ELR (cell line): ENCODE measurements around the gene TSPEAR.
"Not testable (repeated sequence)": the region's sequence is repeated elsewhere in the genome, so short reads cannot be mapped to it uniquely, and the experiment has no call there.

Experiments
- DNase-seq: peaks from one replicate; pipeline ENCODE4 v3.0.0-alpha.2; 2015; ENCODE audit warnings: low read depth

The TSPEAR gene

DNA sequence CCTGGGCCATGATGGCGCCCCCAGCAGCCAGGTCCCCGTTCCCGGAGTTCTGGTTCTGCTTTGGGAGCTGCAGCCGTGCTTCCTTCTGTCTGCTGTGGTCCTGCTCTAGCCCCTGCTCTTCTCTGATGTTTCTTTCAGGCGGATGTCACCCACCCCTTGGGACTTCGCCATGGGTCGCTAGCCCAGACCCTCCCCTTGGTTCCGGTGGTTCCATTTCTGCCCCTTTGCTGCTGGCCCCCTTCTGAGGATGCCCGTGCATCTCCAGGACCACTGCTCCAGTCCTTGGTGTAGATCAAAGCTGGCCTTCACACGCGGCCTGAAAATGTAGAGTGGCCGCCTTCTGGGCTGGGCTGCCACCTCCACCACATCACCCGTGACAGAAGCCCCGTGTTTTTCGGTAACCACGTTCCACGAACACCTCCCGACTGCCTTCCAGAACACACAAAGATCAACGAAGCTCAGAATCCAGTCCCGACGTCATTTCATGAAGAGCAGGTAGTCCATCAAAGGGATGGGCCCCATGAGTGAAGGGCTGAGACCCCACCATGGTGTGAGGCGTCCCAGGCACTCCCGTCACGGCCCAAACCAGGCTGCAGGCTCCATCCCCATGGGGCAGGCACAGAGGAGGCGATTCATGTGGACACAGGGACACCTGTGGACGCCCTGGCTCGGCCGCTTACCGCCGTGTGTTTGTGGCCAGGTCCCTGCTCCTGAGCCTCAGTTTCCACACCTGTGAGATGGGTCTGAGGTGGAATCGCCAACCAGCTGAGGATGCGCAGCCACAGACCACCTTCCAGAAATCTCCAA is 195.8 kb downstream of the TSPEAR start:
- DNase-seq = no peak

DNA sequence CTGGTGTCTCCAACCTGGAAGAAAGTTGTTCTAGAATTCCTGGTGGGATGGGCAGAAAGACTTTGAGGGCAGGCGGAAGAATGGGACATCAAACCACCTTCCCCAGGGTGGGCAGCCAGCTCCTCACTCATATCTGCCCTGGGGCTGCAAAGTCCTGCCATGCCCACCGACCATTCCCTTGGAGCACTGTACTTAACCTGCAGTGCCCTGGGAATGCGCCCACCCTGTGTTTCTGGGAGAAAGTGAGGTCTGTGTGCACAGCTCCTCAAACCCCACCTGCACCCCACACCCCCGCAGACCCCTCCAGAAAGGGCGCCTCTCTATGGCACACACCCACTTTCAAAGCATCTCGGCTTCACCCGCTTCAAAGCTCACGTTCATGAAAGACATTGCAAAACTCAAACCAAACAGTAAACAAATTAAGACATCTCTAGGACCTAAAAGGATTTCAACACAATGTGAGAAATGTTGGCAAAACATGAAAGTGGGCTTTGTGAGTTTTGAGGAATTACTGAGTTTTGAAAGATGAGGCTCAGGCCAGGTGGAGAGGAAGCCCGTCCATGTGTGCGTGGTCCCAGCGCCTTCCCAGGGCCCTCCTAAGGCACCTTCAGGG is 196.5 kb downstream of the TSPEAR start:
- DNase-seq = no peak

DNA sequence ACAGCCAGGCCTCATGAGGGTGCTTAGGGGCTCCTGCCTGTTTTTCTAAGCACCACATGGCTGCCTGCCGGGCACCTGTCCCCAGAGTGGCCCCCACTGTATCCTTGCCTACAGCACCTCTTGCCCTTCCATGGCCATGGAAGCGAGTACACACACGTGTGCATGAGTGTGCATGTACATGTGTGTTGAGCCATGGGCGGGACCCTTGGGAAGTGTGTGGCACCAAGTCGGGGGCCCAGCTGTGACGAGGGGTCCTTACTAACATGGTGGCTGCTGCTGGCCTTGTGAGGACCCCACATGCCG is 197.2 kb downstream of the TSPEAR start:
- no peak for DNase-seq

DNA sequence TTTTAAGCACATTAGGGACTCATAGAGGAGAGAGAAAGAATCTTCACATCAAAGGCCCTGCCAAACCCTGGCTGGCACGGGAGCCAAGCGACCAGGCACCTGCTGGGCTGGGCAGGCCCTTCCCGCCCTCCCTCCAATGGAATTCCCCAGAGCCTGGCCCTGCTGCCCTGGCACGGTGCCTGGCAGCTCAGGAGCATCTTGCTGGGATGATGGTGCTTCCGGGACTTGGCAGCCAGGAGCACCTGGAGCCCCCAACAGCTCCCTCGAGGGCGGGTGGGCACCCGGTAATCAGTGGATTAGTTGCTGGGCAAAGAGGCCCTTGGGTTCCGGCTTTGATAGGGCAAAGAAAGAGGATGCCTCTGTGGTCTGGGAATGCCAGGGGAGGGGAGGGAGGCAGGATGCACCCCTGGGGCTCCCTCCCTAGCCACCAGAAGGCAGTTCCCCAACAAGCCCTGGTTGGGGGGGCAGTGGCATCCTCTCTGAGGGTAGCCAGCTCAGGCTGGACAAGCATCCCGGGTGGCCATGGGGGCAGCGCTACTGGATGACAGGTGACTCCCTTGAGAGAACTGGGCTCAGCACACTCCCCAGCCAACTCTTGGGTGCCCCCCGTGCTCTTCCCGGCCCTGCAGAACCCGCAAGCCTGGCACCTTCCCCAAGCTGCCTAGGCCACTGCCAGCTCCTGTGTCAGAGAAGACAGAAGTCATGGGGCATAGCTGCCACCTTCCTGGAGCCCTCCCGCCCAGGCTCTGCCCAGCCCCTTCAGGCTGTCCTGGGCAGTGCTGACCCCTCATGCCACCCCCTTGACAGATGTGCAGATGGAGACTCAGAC is 197.8 kb downstream of the TSPEAR start:
- DNase-seq = no peak

DNA sequence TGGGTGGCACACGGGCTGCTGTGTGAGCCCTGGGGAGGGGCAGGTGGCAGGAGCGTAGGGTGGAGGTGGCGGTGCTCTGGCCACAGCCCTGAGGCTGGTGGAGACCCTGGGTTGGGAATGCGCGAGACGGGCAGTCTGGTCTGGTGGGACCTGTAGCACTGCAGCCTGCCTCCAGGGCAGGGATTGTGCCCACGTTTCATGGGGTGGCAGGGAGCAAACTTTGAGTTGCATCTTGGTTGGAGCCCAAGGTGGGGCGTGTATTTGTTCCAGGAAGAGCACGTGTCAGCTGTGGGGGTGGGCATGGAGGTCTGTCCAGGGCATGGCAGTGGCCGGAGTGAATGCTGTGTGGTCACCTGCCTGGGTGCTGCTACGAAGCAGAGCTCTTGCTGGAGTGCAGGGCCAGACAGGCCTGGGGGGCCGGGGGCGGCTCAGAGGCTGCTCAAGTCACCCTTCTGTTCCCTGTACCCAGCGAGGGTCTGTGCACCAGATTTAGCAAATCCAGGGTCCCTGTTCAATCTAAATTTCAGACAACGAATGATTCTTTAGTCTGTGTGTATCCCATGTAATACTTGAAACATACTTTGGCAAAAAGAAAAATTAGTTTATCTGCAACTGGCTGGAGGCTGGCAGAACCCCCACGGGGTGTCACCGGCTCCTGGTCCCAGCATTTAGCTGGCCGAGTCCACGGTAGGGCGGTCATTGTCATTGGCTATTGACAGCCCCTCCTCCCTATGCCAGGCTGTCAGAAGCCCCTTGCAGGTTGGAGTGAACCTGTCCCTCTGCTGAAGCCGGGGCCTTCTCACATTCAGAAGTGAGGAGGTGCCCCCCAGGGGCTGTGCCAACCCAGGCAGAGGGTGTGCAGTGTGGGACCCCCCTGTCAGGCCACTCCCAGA is 198.6 kb downstream of the TSPEAR start:
- no peak for DNase-seq

DNA sequence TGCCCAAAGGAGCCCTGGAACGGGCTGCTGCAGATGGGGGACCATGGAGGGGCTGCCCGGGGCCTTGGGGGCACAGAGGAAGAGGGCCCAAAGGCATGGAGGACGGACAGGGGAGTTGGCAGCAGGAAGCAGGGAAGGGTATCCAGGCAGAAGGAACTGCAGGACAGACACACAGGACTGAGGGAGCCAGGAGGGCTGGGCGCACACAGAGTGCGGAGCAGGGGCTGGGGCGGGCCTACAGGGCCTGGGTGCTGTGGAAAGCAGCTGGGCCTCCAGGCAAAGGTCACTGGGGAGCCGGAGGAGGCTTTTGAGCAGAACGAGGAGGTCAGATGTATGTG is 199.5 kb downstream of the TSPEAR start:
- no peak for DNase-seq

DNA sequence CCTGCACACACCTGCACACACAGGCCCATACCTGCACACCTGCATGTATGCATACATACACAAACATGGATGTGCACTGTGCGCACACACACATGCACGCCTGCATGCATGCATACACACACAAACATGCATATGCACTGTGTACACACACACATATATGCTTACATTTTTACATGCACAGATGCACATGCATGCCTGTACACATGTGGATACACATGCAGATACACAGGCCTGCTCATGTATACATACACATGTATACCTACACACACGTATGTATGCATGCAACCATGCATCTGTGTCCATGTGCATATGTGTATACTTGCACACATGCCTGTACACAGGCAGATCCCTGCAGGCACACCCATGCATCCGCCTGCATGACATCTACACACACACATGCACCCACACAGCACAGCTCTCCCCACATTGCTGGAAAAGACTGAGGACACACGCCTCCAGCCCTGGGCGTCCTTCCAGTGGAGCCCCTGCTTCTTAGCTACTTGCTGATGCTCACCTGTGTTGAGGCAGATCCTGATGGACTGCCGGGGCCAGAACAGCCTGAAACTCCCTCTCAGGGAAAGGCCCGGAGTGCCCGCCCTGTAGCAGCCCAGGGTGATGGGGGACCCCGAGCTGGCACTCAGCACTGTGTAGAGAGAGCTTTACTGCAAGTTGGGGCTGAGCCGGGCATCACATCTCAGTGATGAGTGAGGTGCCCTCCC is 200.0 kb downstream of the TSPEAR start:
- no peak for DNase-seq

DNA sequence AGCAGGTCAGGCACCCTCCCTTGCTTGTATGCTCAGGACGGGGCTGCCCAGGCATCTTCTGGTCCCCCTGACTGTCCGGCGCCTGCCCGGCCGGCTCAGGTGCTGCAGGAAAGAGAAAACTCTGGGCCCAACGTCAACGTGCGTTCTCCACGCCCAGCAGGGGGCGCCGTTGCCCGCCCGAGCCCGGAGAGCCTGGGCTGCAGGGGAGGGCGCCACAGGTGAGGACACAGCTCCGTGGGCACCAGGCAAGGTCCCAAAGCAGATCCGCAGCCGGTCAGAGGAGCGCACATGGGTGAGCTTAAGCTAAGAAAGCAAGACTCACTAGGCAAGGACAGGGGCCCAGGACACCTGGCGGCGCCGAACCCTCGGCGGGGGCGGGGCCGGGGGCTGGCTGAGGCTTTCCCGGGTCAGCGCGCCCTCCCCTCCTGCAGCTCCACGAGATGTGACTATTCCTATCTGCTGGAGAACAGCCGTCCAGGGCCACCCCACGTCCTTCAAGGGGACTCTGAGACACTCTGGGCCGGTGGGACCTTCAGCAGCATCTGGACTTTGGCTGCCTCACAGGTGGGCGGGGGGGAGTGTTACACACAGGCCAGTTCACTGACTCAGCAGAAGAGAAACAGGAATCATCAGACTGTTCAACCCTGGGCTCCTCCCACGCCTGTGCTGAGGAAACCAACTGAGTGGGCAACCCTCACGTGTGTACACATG is 200.7 kb downstream of the TSPEAR start:
- peak; percentile 35 for DNase-seq

DNA sequence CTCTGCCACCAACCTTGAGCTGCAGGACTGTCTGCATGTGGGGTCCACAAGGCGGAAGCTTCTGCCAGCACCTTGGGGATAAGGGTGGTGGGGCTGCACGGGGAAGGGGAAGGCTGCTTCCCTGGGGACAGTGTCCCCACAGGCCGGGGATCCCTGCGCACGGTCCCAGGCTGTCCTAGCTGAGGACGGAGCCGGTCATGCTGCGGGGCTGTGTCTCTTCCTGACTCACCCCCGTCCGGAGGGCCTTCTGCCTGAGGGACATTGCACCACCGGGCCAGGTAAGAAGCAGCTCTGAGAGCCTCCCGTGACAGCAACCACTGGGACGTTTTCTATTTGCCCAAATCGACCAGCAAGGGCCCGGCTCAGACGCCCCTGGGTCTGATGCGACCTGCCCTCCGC is 201.3 kb downstream of the TSPEAR start:
- DNase-seq = no peak

DNA sequence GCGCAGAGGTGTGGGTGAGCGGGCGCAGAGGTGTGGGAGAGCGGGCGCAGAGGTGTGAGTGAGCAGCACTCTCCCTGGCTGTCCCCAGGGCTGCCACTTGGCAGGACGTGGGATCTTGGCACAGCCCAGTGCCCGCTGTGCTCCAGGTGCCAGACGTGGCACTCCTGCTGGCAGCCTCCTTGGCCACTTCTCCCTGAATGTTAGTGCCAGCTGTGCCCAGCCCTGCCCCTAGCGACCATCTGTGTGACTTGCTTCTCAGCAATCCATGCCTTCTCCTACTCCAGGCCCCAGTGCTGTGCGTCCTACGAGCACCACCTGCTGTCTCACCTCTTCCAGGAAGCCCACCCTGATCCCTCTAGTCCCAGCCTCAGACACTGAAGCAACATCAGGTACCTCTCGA is 201.8 kb downstream of the TSPEAR start:
- DNase-seq = peak; percentile 17

DNA sequence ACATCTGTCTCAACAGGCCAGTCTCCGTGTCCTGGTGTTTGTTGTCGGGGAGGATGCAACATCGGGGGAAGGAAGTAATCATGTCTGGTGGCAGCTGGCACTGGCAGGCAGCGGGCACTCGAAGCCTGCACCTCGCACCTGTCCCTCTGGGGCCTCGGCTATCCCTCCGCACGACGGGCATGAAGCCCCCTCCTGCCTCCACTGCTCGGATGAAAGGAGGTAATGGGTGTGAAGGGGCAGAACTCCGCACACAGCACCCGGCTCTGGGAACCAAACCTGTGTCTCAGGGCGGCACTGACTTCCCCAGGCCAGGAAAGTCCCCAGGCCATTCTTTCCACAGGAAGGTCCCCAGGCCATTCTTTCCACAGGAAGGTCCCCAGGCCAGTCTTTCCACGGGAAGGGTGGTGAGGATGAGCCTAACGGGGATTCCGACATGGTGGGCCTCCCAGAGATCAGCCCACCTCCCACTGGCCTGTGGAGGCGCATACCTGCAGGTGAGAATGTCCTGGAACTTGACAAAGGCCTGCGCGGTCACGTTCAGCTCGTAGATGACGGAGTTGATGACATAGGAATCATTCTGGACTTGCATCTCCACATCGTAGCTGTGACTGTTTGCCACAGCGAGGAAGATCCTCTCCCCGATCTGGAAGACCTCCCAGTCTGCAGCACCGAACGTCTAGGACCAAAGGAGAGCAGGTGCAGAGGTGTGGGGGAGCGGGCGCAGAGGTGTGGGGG is 202.5 kb downstream of the TSPEAR start:
- no peak for DNase-seq

DNA sequence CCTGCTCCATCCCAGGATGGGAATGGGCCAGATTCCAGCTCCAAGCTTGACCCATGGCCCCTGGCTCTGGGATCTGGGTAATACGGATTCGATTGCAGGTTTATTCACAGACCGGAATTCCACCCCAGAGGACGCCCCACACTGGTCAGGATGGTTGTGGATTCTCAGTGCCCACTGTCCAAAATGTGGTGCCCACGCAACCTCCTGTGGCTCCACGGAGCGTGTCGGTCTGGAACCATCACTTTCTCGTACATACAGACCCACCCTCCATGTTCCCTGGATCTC is 203.0 kb downstream of the TSPEAR start:
- DNase-seq = no peak

DNA sequence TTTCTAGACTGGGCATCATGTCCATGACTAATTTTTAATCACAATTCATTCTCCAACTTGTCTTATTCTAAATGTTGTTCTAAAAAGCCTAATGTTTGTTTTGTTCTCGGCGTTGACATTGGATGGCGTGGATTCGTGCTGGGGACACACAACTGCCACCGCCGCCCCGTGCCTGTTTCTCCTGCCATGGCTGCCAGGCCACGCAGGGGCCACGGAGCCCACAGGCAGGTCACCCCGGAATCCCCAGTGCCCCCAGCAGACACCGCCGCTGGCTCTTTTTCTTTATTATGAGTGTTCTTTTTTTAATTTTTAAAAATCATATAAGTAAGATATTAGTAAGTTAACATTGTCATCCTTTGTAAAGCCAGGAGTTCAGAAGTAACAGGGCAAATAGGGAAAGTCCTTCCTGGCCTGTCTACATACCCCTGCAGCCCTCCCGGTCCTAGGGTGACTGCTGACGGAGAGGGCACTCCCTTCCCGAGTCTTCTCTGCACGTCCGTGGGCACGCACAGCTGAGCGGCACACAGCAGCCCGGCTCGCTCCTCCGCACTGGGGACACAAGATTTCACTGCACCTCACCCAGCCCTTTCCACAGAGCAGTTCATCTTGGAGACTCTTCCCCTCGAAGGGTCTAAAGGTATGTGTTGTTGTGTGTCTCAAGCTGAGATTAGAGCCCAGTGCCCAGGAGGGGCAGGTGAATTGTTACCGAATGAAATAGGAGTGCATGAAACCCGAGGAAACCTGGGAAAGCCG is 203.5 kb downstream of the TSPEAR start:
- DNase-seq = no peak

DNA sequence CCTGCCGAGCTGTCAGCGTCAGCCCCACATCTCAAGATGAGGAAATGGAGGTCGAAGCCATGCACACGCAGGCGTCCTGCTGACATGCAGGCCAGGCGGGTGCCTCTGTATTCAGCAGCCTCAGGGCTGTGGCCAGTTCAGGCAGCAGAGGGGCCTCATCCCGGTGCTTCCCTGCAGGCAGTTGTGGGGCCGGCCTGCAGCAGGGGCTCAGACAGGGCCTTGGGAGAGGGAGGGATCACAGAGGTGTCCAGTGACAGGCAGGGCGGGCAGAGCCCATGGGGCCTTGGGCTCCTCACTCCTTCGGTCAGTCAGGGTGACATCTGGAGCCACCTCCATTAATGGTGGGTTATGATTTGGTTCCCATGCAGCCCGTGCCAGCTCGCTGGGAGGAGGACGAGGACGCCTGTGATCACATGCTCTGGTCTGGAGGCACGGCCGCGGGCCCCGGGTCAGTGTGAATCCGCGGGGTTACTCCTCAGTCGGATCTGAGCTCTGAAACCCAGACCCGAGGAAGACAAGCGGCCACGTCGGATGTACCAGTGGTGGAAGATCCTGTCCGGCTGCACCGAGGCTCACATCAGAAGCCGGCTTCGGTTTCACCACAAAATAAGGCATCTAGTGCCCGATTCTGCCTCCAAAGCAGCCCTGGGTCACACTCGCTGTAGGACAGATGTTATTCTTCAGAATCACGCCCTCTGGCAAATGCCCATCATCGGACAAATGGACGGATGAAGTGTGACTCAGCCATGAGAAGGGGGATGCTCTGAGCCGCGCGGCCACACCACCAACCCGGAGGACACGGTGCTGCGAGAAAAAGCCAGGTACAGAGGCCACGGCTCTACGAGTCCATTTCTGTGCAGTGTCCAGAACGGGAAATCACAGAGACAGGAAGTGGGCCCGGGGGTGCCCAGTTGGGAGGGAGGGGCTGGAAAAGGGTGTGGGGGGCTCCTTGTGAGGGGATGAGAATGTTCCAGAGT is 204.8 kb downstream of the TSPEAR start:
- DNase-seq = no peak

DNA sequence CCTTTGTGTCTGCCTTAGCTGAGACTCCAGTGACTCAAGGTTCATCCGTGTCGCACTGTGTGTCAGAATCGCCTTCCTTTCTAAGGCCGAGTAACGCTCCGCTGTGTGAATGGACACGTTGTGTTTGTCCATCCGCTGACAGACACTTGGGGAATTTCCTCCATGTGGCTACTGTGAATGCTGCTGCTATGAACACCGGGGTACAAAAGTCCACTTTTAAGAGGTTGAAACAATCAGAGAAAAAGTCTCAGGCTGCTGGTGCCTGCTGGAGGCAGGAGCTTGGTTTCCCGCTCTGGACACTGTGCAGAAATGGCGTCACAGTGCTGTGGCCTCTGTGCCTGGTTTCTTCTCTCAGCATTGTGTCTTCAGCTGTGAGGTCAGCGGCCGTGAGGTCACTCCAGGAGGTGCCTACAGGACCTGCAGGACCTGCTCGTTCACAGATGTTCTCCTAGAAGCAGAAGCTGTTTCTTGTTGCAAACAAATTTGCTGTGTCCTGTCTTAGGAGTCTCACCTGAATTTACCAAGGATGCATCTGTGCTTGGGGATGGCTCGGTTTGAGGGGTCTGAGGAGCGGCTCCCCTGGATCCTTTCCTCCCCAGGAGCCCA is 205.6 kb downstream of the TSPEAR start:
- no peak for DNase-seq

DNA sequence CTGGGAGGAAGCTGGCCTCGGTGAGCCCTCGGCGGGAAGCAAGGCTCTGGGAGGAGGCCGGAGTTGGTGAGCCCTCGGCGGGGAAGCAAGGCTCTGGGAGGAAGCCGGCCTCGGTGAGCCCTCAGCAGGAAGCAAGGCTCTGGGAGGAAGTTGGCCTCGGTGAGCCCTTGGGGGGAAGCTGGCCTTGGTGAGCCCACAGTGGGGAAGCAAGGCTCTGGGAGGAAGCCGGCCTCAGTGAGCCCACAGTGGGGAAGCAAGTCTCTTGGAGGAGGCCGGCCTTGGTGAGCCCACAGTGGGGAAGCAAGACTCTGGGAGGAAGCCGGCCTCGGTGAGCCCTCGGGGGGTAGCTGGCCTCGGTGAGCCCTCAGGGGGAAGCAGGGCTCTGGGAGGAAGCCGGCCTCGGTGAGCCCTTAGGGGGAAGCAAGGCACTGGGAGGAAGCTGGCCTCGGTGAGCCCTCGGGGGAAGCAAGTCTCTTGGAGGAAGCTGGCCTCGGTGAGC is 207.4 kb downstream of the TSPEAR start:
- DNase-seq = no peak

DNA sequence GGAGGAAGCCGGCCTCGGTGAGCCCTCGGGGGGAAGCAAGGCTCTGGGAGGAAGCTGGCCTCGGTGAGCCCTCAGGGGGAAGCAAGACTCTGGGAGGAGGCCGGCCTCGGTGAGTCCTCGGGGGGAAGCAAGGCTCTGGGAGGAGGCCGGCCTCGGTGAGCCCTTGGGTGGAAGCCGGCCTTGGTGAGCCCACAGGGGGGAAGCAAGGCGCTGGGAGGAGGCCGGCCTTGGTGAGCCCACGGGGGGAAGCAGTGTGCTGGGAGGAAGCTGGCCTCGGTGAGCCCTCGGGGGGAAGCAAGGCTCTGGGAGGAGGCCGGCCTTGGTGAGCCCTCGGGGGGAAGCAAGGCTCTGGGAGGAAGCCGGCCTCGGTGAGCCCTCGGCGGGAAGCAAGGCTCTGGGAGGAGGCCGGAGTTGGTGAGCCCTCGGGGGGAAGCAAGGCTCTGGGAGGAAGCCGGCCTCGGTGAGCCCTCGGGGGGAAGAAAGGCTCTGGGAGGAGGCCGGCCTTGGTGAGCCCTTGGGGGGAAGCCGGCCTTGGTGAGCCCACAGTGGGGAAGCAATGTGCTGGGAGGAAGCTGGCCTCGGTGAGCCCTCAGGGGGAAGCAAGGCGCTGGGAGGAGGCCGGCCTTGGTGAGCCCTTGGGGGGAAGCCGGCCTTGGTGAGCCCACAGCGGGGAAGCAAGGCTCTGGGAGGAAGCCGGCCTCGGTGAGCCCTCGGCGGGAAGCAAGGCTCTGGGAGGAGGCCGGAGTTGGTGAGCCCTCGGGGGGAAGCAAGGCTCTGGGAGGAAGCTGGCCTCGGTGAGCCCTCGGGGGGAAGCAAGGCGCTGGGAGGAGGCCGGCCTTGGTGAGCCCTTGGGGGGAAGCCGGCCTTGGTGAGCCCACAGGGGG is 208.1 kb downstream of the TSPEAR start:
- not testable (repeated sequence) for DNase-seq
